ENCODE results near the gene TNS4.

The TNS4 gene

GRCh38 chr17:40509626-40510327 is 8.4 kb upstream of the TNS4 start:
- Histone ChIP-seq H3K4me1 (ENCODE audit: insufficient read depth, low read length) (peaks cover 5% of the 10 kb centered on the region), H3K4me3 (ENCODE audit: low read depth in 1 of 2, low read length in 2 of 2) (no peak overlapping the region), H3K79me2 (ENCODE audit: insufficient read depth, low read length) (no peaks in the 10 kb centered on the region), H3K4me2 (ENCODE audit: insufficient read depth, low read length) (no peak overlapping the region), H3K36me3 (ENCODE audit: insufficient read depth, low read length) (no peaks in the 10 kb centered on the region), H3K27me3 (ENCODE audit: insufficient read depth, low read length, poor library complexity) (no peaks in the 10 kb centered on the region), H3K9ac (ENCODE audit: low read depth, low read length) (no peak overlapping the region), H3K9me3 (ENCODE audit: insufficient read depth, low read length, severe bottlenecking) (no peaks in the 10 kb centered on the region), H2AFZ (ENCODE audit: low read depth, low read length) (no peak overlapping the region), H4K20me1 (ENCODE audit: insufficient read depth, low read length) (no peaks in the 10 kb centered on the region), H3K27ac (ENCODE audit: low read length) (0 out of 2 replicates have a peak overlapping the region, but pooled peaks have one; percentile 4)
- no peak for ATAC-seq (ENCODE audit: insufficient read depth, low read depth)
- TF ChIP-seq CTCF (IDR thresholded peaks at IDR 0.05; ENCODE audit: borderline replicate concordance, extremely low read depth, low read length, poor library complexity, severe bottlenecking) (no peak), EZH2 (IDR thresholded peaks at IDR 0.05; ENCODE audit: borderline replicate concordance, low read depth, low read length, severe bottlenecking) (no peak)
- no peak for DNase-seq

GRCh38 chr17:40506786-40507185 is 5.4 kb upstream of the TNS4 start:
- Histone ChIP-seq H3K27ac (ENCODE audit: low read length) (no peak overlapping the region), H3K4me1 (ENCODE audit: insufficient read depth, low read length) (no peaks in the 10 kb centered on the region), H3K36me3 (ENCODE audit: insufficient read depth, low read length) (no peaks in the 10 kb centered on the region), H3K4me2 (ENCODE audit: insufficient read depth, low read length) (no peak overlapping the region), H3K9me3 (ENCODE audit: insufficient read depth, low read length, severe bottlenecking) (no peaks in the 10 kb centered on the region), H3K9ac (ENCODE audit: low read depth, low read length) (no peak overlapping the region), H4K20me1 (ENCODE audit: insufficient read depth, low read length) (no peaks in the 10 kb centered on the region), H3K27me3 (ENCODE audit: insufficient read depth, low read length, poor library complexity) (no peaks in the 10 kb centered on the region), H3K4me3 (ENCODE audit: low read depth in 1 of 2, low read length in 2 of 2) (no peak overlapping the region), H2AFZ (ENCODE audit: low read depth, low read length) (no peak overlapping the region), H3K79me2 (ENCODE audit: insufficient read depth, low read length) (no peaks in the 10 kb centered on the region)
- ATAC-seq (ENCODE audit: insufficient read depth, low read depth) (no peak), DNase-seq (no peak)
- TF ChIP-seq EZH2 (IDR thresholded peaks at IDR 0.05; ENCODE audit: borderline replicate concordance, low read depth, low read length, severe bottlenecking) (no peak), CTCF (IDR thresholded peaks at IDR 0.05; ENCODE audit: borderline replicate concordance, extremely low read depth, low read length, poor library complexity, severe bottlenecking) (no peak)

- Histone ChIP-seq H3K4me3 (ENCODE audit: low read depth in 1 of 2, low read length in 2 of 2) (no peak overlapping the region), H3K4me1 (ENCODE audit: insufficient read depth, low read length) (no peaks in the 10 kb centered on the region), H3K9ac (ENCODE audit: low read depth, low read length) (no peak overlapping the region), H3K27me3 (ENCODE audit: insufficient read depth, low read length, poor library complexity) (no peaks in the 10 kb centered on the region), H3K79me2 (ENCODE audit: insufficient read depth, low read length) (no peaks in the 10 kb centered on the region), H3K9me3 (ENCODE audit: insufficient read depth, low read length, severe bottlenecking) (no peaks in the 10 kb centered on the region), H3K36me3 (ENCODE audit: insufficient read depth, low read length) (no peaks in the 10 kb centered on the region), H2AFZ (ENCODE audit: low read depth, low read length) (no peak overlapping the region), H3K27ac (ENCODE audit: low read length) (no peak overlapping the region), H4K20me1 (ENCODE audit: insufficient read depth, low read length) (no peaks in the 10 kb centered on the region), H3K4me2 (ENCODE audit: insufficient read depth, low read length) (no peak overlapping the region)
- no peak for ATAC-seq (ENCODE audit: insufficient read depth, low read depth)
- no peak for DNase-seq
- TF ChIP-seq EZH2 (IDR thresholded peaks at IDR 0.05; ENCODE audit: borderline replicate concordance, low read depth, low read length, severe bottlenecking) (no peak), CTCF (IDR thresholded peaks at IDR 0.05; ENCODE audit: borderline replicate concordance, extremely low read depth, low read length, poor library complexity, severe bottlenecking) (no peak)
Measured at GRCh38 chr17:40503154-40503553, 1.7 kb upstream of the TNS4 start.

Data from DND-41 (cell line).